CD8-positive, alpha-beta memory T cell (primary cell): ENCODE data around the gene GTPBP4. TPM values are rescaled to one million over a fixed set of nuclear protein-coding genes. Genes with fewer than 3 reads are reported as not detected.
A peak's percentile ranks its signal among the peaks of the same experiment; 100 is the strongest.
"Not testable (repeated sequence)": the region's sequence is repeated elsewhere in the genome, so short reads cannot be mapped to it uniquely, and the experiment has no call there.

Experiments
- CTCF ChIA-PET: fragments of 350-600 bp; sonication (Branson Sonifier 250); formaldehyde crosslinking; loops from one replicate; lab custom pipeline; 2021; ENCODE audit warnings: antibody characterized with exemption; lab: Charles Lee
- POLR2A ChIA-PET: fragments of 350-600 bp; sonication (Branson Sonifier 250); formaldehyde crosslinking; loops from one replicate; lab custom pipeline; 2021; ENCODE audit warnings: antibody characterized with exemption; lab: Charles Lee
- DNase-seq, 5 donors: peaks; one replicate each; pipeline versions ENCODE4 v3.0.0 to v3.0.0-alpha.2; 2020 to 2022; ENCODE audit warnings: mixed read lengths in 1 of 5
- H3K27ac ChIP-seq: one replicate; pipeline ENCODE4 v1.7.0; 2013; ENCODE audit warnings: low read depth, mild to moderate bottlenecking, low read length, moderate library complexity
- H3K27me3 ChIP-seq: 2 replicates; pipeline ENCODE4 v1.7.0; 2013; ENCODE audit warnings: low read length, mild to moderate bottlenecking; ENCODE audit not compliant: insufficient read depth, poor library complexity, severe bottlenecking
- H3K36me3 ChIP-seq: 2 replicates; pipeline ENCODE4 v1.7.0; 2013; ENCODE audit warnings: mild to moderate bottlenecking, low read length, moderate library complexity; ENCODE audit not compliant: insufficient read depth
- H3K4me1 ChIP-seq: 2 replicates; pipeline ENCODE4 v1.7.0; 2013; ENCODE audit warnings: mild to moderate bottlenecking, low read length, moderate library complexity; ENCODE audit not compliant: insufficient read depth
- H3K4me3 ChIP-seq: 2 replicates; pipeline ENCODE4 v1.7.0; 2013; ENCODE audit warnings: mild to moderate bottlenecking, low read length
- H3K9me3 ChIP-seq: 2 replicates; pipeline ENCODE4 v1.7.0; 2013; ENCODE audit warnings: mild to moderate bottlenecking, low read length
- H3K27ac Mint-ChIP-seq, 8 donors: one replicate each; pipeline ENCODE4 v1.8.0; 2020 to 2021; ENCODE audit warnings: mixed read lengths in 8 of 8, mild to moderate bottlenecking in 6 of 8, inconsistent platforms in 3 of 8, moderate library complexity in 3 of 8
- H3K27me3 Mint-ChIP-seq, 2 donors: one replicate each; pipeline ENCODE4 v1.8.0; 2020 to 2021; ENCODE audit warnings: mixed read lengths in 2 of 2, mild to moderate bottlenecking in 1 of 2, moderate library complexity in 1 of 2
- H3K36me3 Mint-ChIP-seq, 3 donors: one replicate each; pipeline ENCODE4 v1.8.0; 2020 to 2021; ENCODE audit warnings: mixed read lengths in 3 of 3, inconsistent platforms in 1 of 3, mild to moderate bottlenecking in 1 of 3
- H3K4me1 Mint-ChIP-seq, 3 donors: one replicate each; pipeline ENCODE4 v1.8.0; 2020 to 2021; ENCODE audit warnings: mixed read lengths in 3 of 3, inconsistent platforms in 1 of 3, mild to moderate bottlenecking in 1 of 3
- H3K4me3 Mint-ChIP-seq, 7 donors: one replicate each; pipeline ENCODE4 v1.8.0; 2020 to 2021; ENCODE audit warnings: mixed read lengths in 7 of 7, mild to moderate bottlenecking in 6 of 7, moderate library complexity in 4 of 7, inconsistent platforms in 2 of 7
- H3K9me3 Mint-ChIP-seq, 5 donors: one replicate each; pipeline ENCODE4 v1.8.0; 2020 to 2022; ENCODE audit warnings: mixed read lengths in 5 of 5, mild to moderate bottlenecking in 3 of 5, moderate library complexity in 2 of 5, inconsistent platforms in 1 of 5
- polyA plus RNA-seq: library from polyadenylated mRNA; unstranded; fragments of 300-500 nt; fragmentation: Illumina TruSeq; gene quantifications from one replicate; pipeline ENCODE4 v1.2.3, GENCODE V29; 2021
- total RNA-seq, 2 experiments: library from RNA; stranded (reverse); gene quantifications; one replicate each; pipeline ENCODE4 v1.2.3, GENCODE V29; 2021

GTPBP4 gene
- total and polyA plus RNA-seq, 3 experiments from 2014 or later, result 21.9 to 156 (median 147) TPM

DNA sequence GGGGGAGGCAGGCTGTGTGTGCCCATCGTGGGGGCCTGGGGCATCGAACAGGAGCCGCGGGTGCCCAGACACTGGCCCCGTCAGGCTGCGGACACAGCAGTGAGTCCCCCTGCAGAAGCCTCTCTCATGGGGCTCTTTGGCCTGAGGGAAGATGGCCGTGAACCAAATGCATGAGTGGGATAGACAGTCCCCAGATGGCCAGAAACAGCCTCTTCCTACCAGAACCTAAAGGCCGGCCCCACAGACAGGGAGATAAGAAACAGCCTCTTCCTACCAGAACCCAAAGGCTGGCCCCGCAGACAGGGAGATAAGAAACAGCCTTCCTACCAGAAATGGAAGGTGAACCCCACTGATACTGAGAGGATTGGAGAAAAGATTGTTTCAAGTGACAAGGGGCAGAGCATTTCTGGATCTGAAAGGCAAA lies 20.8 kb downstream of the GTPBP4 start:
- Mint-ChIP-seq H3K9me3 (no peaks in the 10 kb centered on the region), H3K36me3 (peaks cover 13 to 89% (median 32%) of the 10 kb centered on the region in 3 donors), H3K4me3 (no peak overlapping the region), H3K27me3 (no peaks in the 10 kb centered on the region), H3K27ac (peak overlapping the region in 5 of 8 donors; percentile 70 to 88 (median 82)), H3K4me1 (peaks cover 0 to 14% (median 0%) of the 10 kb centered on the region in 3 donors)
- ChIA-PET CTCF (no interaction called here), POLR2A (no interaction called here)
- H3K27me3 ChIP-seq, result no peaks in the 10 kb centered on the region
- peaks cover 72% of the 10 kb centered on the region for H3K36me3 ChIP-seq
- H3K4me3 ChIP-seq, result no peak overlapping the region
- no peaks in the 10 kb centered on the region for H3K4me1 ChIP-seq
- DNase-seq, result no peak
- no peak overlapping the region for H3K27ac ChIP-seq
- no peaks in the 10 kb centered on the region for H3K9me3 ChIP-seq

DNA sequence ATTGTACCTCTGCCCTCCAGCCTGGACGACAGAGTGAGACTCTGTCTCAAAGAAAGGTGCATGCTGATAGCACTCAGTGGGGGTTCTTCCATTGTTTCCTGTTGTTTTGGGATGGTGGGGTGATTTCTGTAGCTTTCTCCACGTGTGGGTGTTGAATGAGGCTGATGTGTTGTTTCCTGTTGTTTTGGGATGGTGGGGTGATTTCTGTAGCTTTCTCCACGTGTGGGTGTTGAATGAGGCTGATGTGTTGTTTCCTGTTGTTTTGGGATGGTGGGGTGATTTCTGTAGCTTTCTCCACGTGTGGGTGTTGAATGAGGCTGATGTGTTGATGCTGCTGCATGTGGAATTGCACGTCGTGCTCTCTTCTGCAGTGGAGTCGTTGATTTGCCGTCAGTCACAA lies 21.7 kb downstream of the GTPBP4 start:
- H3K36me3 ChIP-seq, result peaks cover 68% of the 10 kb centered on the region
- peak in 1 of 5 donors; percentile 7 for DNase-seq
- H3K9me3 ChIP-seq, H3K27ac ChIP-seq, H3K4me1 ChIP-seq, H3K4me3 ChIP-seq, H3K27me3 ChIP-seq, H3K9me3 Mint-ChIP-seq, POLR2A ChIA-PET, CTCF ChIA-PET, H3K27me3 Mint-ChIP-seq: not testable (repeated sequence)
- Mint-ChIP-seq H3K4me3 (peak overlapping the region in 1 of 7 donors; percentile 70), H3K4me1 (peaks cover 0 to 14% (median 0%) of the 10 kb centered on the region in 3 donors), H3K36me3 (peaks cover 11 to 91% (median 35%) of the 10 kb centered on the region in 3 donors), H3K27ac (peak overlapping the region in 5 of 8 donors; percentile 50 to 88 (median 82))

DNA sequence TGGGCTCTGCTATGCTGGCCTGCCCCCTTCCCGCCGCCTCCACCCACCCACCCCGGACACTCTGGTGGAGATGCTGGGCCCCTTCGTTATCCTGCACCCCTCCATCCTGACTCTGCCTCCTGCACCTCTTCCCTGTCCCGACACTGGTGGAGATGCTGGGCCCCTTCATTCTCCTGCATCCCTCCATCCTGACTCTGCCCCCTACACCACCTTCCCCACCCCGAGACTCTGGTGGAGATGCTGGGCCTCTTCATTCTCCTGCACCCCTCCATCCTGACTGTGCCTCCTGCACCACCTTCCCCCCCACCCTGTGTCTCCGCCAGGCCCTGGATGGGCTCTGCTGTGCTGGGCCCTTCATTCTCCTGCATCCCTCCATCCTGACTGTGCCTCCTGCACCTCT lies 22.5 kb downstream of the GTPBP4 start:
- no peaks in the 10 kb centered on the region for H3K4me1 ChIP-seq
- H3K9me3 Mint-ChIP-seq, result no peaks in the 10 kb centered on the region
- H3K4me3 Mint-ChIP-seq, result no peak overlapping the region

DNA sequence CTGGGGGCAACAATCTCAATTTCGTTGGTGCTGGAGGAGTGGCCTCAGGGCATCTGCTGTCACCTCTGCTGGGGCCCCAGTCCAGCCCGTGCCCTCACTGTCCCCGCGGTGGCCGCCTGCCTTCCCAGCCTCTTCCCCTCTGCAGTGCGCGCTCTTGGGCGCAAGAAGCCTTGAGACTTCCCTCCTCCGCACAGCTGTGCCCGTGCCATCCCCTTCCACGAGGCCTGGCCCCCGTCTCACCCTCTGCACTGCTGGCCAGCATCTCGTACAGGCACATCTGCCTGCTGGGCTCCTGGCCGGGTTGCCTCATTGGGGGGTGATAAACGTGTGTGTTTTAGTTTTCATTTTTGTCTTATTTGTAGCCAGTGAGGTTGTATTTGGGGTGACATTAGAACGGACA lies 23.5 kb downstream of the GTPBP4 start:
- H3K9me3 Mint-ChIP-seq, result no peaks in the 10 kb centered on the region
- H3K27ac ChIP-seq, result no peak overlapping the region
- H3K9me3 ChIP-seq, result no peaks in the 10 kb centered on the region
- H3K27me3 ChIP-seq, result no peaks in the 10 kb centered on the region
- no peak overlapping the region for H3K4me3 Mint-ChIP-seq
- no peak overlapping the region for H3K4me3 ChIP-seq
- no peak for DNase-seq
- H3K27me3 Mint-ChIP-seq, result no peaks in the 10 kb centered on the region
- peaks cover 0 to 14% (median 0%) of the 10 kb centered on the region in 3 donors for H3K4me1 Mint-ChIP-seq
- peaks cover 71% of the 10 kb centered on the region for H3K36me3 ChIP-seq
- POLR2A ChIA-PET, result no interaction called here
- CTCF ChIA-PET, result interaction anchor here (0.7 kb wide), 1 partner anchor 22 kb away, joined by 3 read pairs; no protein-coding TSS in a partner anchor
- H3K4me1 ChIP-seq, result no peaks in the 10 kb centered on the region
- peak overlapping the region in 1 of 8 donors; percentile 75 for H3K27ac Mint-ChIP-seq
- peaks cover 5 to 87% (median 35%) of the 10 kb centered on the region in 3 donors for H3K36me3 Mint-ChIP-seq

More for the DNA sequence above, 22.5 kb downstream of the GTPBP4 start:
- Histone ChIP-seq H3K36me3 (peaks cover 69% of the 10 kb centered on the region), H3K27me3 (no peaks in the 10 kb centered on the region), H3K4me3 (no peak overlapping the region), H3K27ac (no peak overlapping the region), H3K9me3 (no peaks in the 10 kb centered on the region)
- Mint-ChIP-seq H3K27ac (peak overlapping the region in 2 of 8 donors; percentile 83 to 94), H3K36me3 (peaks cover 6 to 87% (median 32%) of the 10 kb centered on the region in 3 donors), H3K4me1 (peaks cover 0 to 14% (median 0%) of the 10 kb centered on the region in 3 donors), H3K27me3 (no peaks in the 10 kb centered on the region)
- ChIA-PET CTCF (no interaction called here), POLR2A (no interaction called here)
- no peak for DNase-seq

DNA sequence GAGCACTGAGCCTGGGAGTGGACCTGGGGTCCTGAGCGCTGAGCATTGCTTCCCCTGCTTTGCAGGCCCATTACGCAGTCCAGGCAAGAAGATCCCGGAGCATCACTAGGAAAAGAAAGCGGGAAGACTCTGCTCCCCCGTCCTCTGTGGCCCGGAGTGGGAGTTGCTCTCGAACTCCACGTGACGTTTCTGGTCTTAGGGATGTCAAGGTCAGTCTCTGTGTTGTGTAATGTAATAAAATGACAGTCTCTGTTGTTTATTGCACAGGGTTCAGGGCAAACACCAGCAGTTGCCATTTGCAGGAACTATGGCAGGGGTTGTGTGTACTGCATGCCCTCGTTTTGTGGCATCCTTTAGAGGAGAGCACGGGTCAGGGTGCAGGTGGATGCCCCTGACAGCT lies 27.5 kb downstream of the GTPBP4 start:
- H3K9me3 Mint-ChIP-seq, result no peaks in the 10 kb centered on the region
- H3K36me3 Mint-ChIP-seq, result peaks cover 0 to 80% (median 27%) of the 10 kb centered on the region in 3 donors
- H3K27ac ChIP-seq, result no peak overlapping the region
- H3K4me3 Mint-ChIP-seq, result no peak overlapping the region
- H3K4me1 Mint-ChIP-seq, result peaks cover 0 to 6% (median 0%) of the 10 kb centered on the region in 3 donors
- POLR2A ChIA-PET, result no interaction called here
- no peaks in the 10 kb centered on the region for H3K4me1 ChIP-seq
- no peak for DNase-seq
- no peak overlapping the region for H3K4me3 ChIP-seq
- peaks cover 50% of the 10 kb centered on the region for H3K36me3 ChIP-seq
- no peaks in the 10 kb centered on the region for H3K27me3 ChIP-seq
- peak overlapping the region in 2 of 8 donors; percentile 3 to 79 for H3K27ac Mint-ChIP-seq
- no peaks in the 10 kb centered on the region for H3K9me3 ChIP-seq
- no peaks in the 10 kb centered on the region for H3K27me3 Mint-ChIP-seq
- CTCF ChIA-PET, result no interaction called here

DNA sequence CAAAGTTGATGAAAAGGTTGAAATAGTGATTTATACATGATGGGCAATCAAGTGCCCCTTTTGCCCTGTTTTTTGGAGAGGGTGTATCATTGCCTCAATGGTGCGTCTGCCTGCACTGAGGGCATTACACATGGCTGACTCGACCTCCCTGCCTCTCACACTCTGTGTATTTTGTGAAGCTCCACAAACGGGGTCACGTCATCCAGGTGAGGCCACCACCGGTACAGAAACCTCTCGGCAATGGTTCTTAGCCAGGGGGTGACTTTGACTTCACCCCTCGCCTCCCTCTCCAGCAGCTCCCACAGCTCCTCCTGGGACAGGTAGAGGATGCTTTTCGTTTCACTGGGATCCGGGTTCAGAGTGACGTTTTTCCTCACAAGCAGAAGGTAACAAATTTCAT lies 31.1 kb downstream of the GTPBP4 start:
- ChIA-PET CTCF (interaction anchor here (0.6 kb wide), 1 partner anchor 63 kb away, joined by 3 read pairs; no protein-coding TSS in a partner anchor), POLR2A (no interaction called here)
- H3K4me3 Mint-ChIP-seq, result no peak overlapping the region
- H3K27ac ChIP-seq, result no peak overlapping the region
- no peaks in the 10 kb centered on the region for H3K9me3 ChIP-seq
- H3K4me3 ChIP-seq, result no peak overlapping the region
- H3K27me3 Mint-ChIP-seq, result no peaks in the 10 kb centered on the region
- no peak for DNase-seq
- H3K9me3 Mint-ChIP-seq, result no peaks in the 10 kb centered on the region
- H3K4me1 Mint-ChIP-seq, result no peaks in the 10 kb centered on the region
- peak overlapping the region in 3 of 8 donors; percentile 19 to 54 (median 50) for H3K27ac Mint-ChIP-seq
- H3K4me1 ChIP-seq, result no peaks in the 10 kb centered on the region
- H3K36me3 Mint-ChIP-seq, result peaks cover 0 to 49% (median 9%) of the 10 kb centered on the region in 3 donors
- no peaks in the 10 kb centered on the region for H3K27me3 ChIP-seq
- H3K36me3 ChIP-seq, result peaks cover 26% of the 10 kb centered on the region

DNA sequence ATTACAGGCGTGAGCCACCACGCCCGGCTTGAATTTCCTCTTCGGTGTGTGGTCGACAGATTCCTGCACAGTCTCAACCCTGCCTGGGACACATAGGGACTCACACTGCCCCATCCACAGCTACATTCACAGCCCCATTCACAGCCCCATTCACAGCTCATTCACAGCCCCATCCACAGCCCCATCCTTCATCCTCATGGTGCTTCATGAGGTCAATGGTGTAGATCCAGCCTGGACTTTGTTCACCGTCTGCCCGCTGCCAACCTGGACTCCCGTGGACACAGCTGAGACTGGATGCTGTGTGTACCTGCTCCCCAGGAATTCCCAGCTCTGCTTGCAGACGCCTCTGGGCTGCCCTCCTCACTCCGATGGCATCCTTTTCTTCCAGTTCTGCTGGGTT lies 32.2 kb downstream of the GTPBP4 start:
- POLR2A ChIA-PET, result no interaction called here
- peak overlapping the region in 1 of 8 donors; percentile 65 for H3K27ac Mint-ChIP-seq
- Histone ChIP-seq H3K27ac (no peak overlapping the region), H3K27me3 (no peaks in the 10 kb centered on the region), H3K9me3 (no peaks in the 10 kb centered on the region), H3K4me3 (no peak overlapping the region), H3K4me1 (no peaks in the 10 kb centered on the region), H3K36me3 (peaks cover 19% of the 10 kb centered on the region)
- no peaks in the 10 kb centered on the region for H3K4me1 Mint-ChIP-seq
- no peaks in the 10 kb centered on the region for H3K9me3 Mint-ChIP-seq
- CTCF ChIA-PET, result no interaction called here
- H3K27me3 Mint-ChIP-seq, result no peaks in the 10 kb centered on the region
- H3K36me3 Mint-ChIP-seq, result peaks cover 0 to 43% (median 7%) of the 10 kb centered on the region in 3 donors
- no peak overlapping the region for H3K4me3 Mint-ChIP-seq
- no peak for DNase-seq

DNA sequence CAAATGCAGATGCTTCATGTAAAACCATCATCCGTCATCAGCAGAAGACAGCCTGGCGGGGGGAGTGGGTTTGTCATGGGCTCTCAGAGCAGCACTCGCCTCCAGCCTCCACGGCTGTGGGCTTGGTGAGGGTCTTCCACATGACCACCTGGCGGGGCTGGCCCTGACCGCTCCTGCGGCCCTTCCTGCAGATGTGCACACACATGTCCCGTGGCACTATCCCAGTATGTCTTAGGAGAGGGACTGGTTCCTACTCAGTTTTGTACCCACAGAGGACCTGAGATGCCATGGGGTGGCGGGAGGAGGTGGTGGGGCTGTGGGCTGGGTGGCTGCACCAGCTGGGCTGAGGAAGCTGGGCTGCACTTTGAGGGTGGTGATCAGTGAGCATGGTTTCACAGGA lies 32.7 kb downstream of the GTPBP4 start:
- Histone ChIP-seq H3K27me3 (no peaks in the 10 kb centered on the region), H3K27ac (no peak overlapping the region), H3K9me3 (no peaks in the 10 kb centered on the region), H3K4me3 (no peak overlapping the region), H3K4me1 (no peaks in the 10 kb centered on the region), H3K36me3 (peaks cover 16% of the 10 kb centered on the region)
- no peak overlapping the region for H3K4me3 Mint-ChIP-seq
- no peaks in the 10 kb centered on the region for H3K9me3 Mint-ChIP-seq
- H3K27me3 Mint-ChIP-seq, result no peaks in the 10 kb centered on the region
- ChIA-PET POLR2A (no interaction called here), CTCF (no interaction called here)
- H3K36me3 Mint-ChIP-seq, result peaks cover 0 to 39% (median 7%) of the 10 kb centered on the region in 3 donors
- no peak overlapping the region for H3K27ac Mint-ChIP-seq
- no peaks in the 10 kb centered on the region for H3K4me1 Mint-ChIP-seq
- DNase-seq, result no peak
